ENCODE measurements around the gene MINDY4B.

DNA sequence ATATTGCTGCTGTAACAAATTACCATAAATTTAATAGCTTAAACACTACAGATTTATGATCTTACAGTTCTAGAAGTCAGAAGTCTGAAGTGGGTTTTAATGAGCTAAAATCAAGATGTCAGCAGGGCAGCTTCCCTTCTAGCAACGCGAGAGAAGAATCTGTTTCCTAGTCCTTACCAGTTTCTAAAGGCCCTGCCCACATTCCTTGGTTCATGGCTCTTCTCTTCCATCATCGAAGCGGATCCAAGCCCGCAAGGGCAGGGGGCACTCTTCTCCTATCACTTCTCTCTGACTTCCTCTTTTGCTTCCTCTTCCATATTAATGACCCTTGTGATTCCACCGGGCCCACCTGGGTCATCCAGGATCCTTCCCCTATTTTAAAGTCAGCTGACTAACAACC is 16.1 kb downstream of the MINDY4B start:
- no peak for TF ChIP-seq CTCF (IDR thresholded peaks at IDR 0.05; ENCODE audit: low read depth, low read length, missing input control)
- no peak for TF ChIP-seq EGR1 (IDR thresholded peaks at IDR 0.05; ENCODE audit: low read depth in 2 of 2)
- no peak for TF ChIP-seq TAF1 (conservative IDR thresholded peaks at IDR 0.05)
- no peak for TF ChIP-seq MAX (IDR thresholded peaks at IDR 0.05)
- TF ChIP-seq, protein P1, sequence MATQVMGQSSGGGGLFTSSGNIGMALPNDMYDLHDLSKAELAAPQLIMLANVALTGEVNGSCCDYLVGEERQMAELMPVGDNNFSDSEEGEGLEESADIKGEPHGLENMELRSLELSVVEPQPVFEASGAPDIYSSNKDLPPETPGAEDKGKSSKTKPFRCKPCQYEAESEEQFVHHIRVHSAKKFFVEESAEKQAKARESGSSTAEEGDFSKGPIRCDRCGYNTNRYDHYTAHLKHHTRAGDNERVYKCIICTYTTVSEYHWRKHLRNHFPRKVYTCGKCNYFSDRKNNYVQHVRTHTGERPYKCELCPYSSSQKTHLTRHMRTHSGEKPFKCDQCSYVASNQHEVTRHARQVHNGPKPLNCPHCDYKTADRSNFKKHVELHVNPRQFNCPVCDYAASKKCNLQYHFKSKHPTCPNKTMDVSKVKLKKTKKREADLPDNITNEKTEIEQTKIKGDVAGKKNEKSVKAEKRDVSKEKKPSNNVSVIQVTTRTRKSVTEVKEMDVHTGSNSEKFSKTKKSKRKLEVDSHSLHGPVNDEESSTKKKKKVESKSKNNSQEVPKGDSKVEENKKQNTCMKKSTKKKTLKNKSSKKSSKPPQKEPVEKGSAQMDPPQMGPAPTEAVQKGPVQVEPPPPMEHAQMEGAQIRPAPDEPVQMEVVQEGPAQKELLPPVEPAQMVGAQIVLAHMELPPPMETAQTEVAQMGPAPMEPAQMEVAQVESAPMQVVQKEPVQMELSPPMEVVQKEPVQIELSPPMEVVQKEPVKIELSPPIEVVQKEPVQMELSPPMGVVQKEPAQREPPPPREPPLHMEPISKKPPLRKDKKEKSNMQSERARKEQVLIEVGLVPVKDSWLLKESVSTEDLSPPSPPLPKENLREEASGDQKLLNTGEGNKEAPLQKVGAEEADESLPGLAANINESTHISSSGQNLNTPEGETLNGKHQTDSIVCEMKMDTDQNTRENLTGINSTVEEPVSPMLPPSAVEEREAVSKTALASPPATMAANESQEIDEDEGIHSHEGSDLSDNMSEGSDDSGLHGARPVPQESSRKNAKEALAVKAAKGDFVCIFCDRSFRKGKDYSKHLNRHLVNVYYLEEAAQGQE (IDR thresholded peaks at IDR 0.05), result no peak
- TF ChIP-seq RAD21 (IDR thresholded peaks at IDR 0.05), result no peak
- TF ChIP-seq YY1 (IDR thresholded peaks at IDR 0.05), result no peak
- TF ChIP-seq HNF4A (conservative IDR thresholded peaks at IDR 0.05), result no peak
- no peak for TF ChIP-seq JUND (IDR thresholded peaks at IDR 0.05)
